HepG2 (cell line): ENCODE data around the gene MST1. TPM values are rescaled to one million over a fixed set of nuclear protein-coding genes. Genes with fewer than 3 reads are reported as not detected.
"Not testable (repeated sequence)": the region's sequence is repeated elsewhere in the genome, so short reads cannot be mapped to it uniquely, and the experiment has no call there.

Source experiments
- ATAC-seq: fragments of 200-7000 bp; cut with Tn5 transposase; 3 replicates; pipeline ENCODE4 v1.9.1; 2020; ENCODE audit warnings: mild to moderate bottlenecking, moderate library complexity
- BruUV-seq: library from RNA; stranded (reverse); fragments of 400-500 nt; replicated peaks from 2 replicates; lab custom pipeline; 2021; lab: Mats Ljungman, UMichigan
- CTCF ChIA-PET: fragments of 300-600 bp; formaldehyde crosslinking; extraction: SDS; loops from one replicate; lab custom pipeline; 2021; ENCODE audit warnings: low total read pairs, inconsistent platforms, low intra/inter-chr PET ratio; lab: Yijun Ruan, JAX
- POLR2A ChIA-PET: fragments of 350-600 bp; sonication (Branson Sonifier 250); formaldehyde crosslinking; loops from one replicate; lab custom pipeline; 2020; ENCODE audit warnings: antibody characterized with exemption, inconsistent platforms; lab: Yijun Ruan, JAX
- DNase-seq: peaks from one replicate; pipeline ENCODE4 v3.0.0-alpha.2; 2015; ENCODE audit warnings: low spot score
- FAIRE-seq: peaks from 3 replicates; lab custom pipeline; 2011; peaks lifted over from hg19 to GRCh38; lab: Jason Lieb, UNC
- H2AFZ ChIP-seq: one replicate; pipeline ENCODE4 v1.6.1; 2011; ENCODE audit warnings: low read length, inconsistent platforms
- H3K27ac ChIP-seq: fragments of 300-600 bp; 3 replicates; pipeline ENCODE4 v1.8.0; 2011; ENCODE audit warnings: mixed run types, mild to moderate bottlenecking, mixed read lengths, low read length, inconsistent platforms; ENCODE audit not compliant: insufficient read depth; ENCODE audit errors: extremely low read length
- H3K27me3 ChIP-seq, 2 experiments: fragments of 200-600 bp in 1 of 2; 2 replicates in 1 of 2; 3 replicates in 1 of 2; pipeline versions ENCODE4 v1.6.0 to v1.8.0; 2011; ENCODE audit warnings: low read length in 2 of 2, mild to moderate bottlenecking in 2 of 2, moderate library complexity in 2 of 2, inconsistent platforms in 1 of 2; ENCODE audit not compliant: insufficient read depth in 2 of 2, control insufficient read depth in 1 of 2
- H3K36me3 ChIP-seq, 2 experiments: fragments of 200-600 bp in 1 of 2; replicated peaks in 1 of 2; 2 replicates in 1 of 2; 3 replicates in 1 of 2; pipeline versions ENCODE4 v1.5.1 to v1.8.0; 2011; ENCODE audit warnings: low read length in 2 of 2, inconsistent platforms in 1 of 2; ENCODE audit not compliant: insufficient read depth in 2 of 2, control insufficient read depth in 1 of 2
- H3K4me1 ChIP-seq: 2 replicates; pipeline ENCODE4 v1.5.1; 2012; ENCODE audit warnings: low read length, inconsistent platforms; ENCODE audit not compliant: insufficient read depth
- H3K4me2 ChIP-seq: 2 replicates; pipeline ENCODE4 v1.6.0; 2011; ENCODE audit warnings: low read depth, low read length, inconsistent platforms
- H3K4me3 ChIP-seq, 3 experiments: fragments of 200-600 bp in 1 of 3; sonication (generic), shearing (Covaris generic) in 1 of 3; replicated peaks in 1 of 3; 2 replicates each; pipeline ENCODE4 v1.5.1; 2011 to 2016; ENCODE audit warnings: low read length in 3 of 3, inconsistent platforms in 2 of 3, low read depth in 2 of 3, mild to moderate bottlenecking in 2 of 3, control low read depth in 1 of 3, mixed read lengths in 1 of 3; ENCODE audit not compliant: insufficient read depth in 1 of 3
- H3K79me2 ChIP-seq: one replicate; pipeline ENCODE4 v1.6.1; 2011; ENCODE audit warnings: low read length, inconsistent platforms; ENCODE audit not compliant: insufficient read depth
- H3K9ac ChIP-seq: 2 replicates; pipeline ENCODE4 v1.6.0; 2011; ENCODE audit warnings: mild to moderate bottlenecking, low read depth, low read length, inconsistent platforms; ENCODE audit not compliant: insufficient read depth
- H3K9me3 ChIP-seq: 2 replicates; pipeline ENCODE4 v1.5.1; 2012; ENCODE audit warnings: mild to moderate bottlenecking, low read length
- H4K20me1 ChIP-seq: 2 replicates; pipeline ENCODE4 v1.6.0; 2011; ENCODE audit warnings: inconsistent platforms, mild to moderate bottlenecking, low read length, moderate library complexity; ENCODE audit not compliant: insufficient read depth
- EED ChIP-seq: sonication (generic); formaldehyde crosslinking; IDR thresholded peaks from 2 replicates; pipeline ENCODE4 v1.5.0; 2020; ENCODE audit warnings: mild to moderate bottlenecking, missing genetic modification reagents
- ELF1 ChIP-seq: sonication (generic); formaldehyde crosslinking; IDR thresholded peaks from 2 replicates; pipeline ENCODE4 v1.4.0; 2020; ENCODE audit warnings: missing genetic modification reagents
- FOXA3 ChIP-seq: IDR thresholded peaks from 2 replicates; pipeline ENCODE4 v1.6.1; 2016; ENCODE audit warnings: missing genetic modification reagents, missing compliant biosample characterization
- HNF4G ChIP-seq, 2 experiments: sonication (generic) in 1 of 2; formaldehyde crosslinking in 1 of 2; IDR thresholded peaks; 2 replicates each; pipeline versions ENCODE4 v1.4.0 to v1.6.1; 2011 to 2020; ENCODE audit warnings: borderline replicate concordance in 2 of 2, low read depth in 2 of 2, mild to moderate bottlenecking in 2 of 2, low read length in 1 of 2, missing genetic modification reagents in 1 of 2, moderate library complexity in 1 of 2
- MED1 ChIP-seq: sonication (generic); formaldehyde crosslinking; IDR thresholded peaks from 2 replicates; pipeline ENCODE4 v1.4.0; 2020; ENCODE audit warnings: missing genetic modification reagents
- MNT ChIP-seq: fragments of 450-650 bp; IDR thresholded peaks from 2 replicates; pipeline ENCODE4 v1.6.1; 2016
- SOX6 ChIP-seq, 2 experiments: fragments of 450-650 bp in 1 of 2; sonication (generic) in 1 of 2; formaldehyde crosslinking in 1 of 2; IDR thresholded peaks; 2 replicates each; pipeline versions ENCODE4 v1.4.0 to v1.6.1; 2017 to 2020; ENCODE audit warnings: antibody characterized with exemption in 1 of 2, mild to moderate bottlenecking in 1 of 2, missing genetic modification reagents in 1 of 2
- ZNF224 ChIP-seq: sonication (generic); formaldehyde crosslinking; IDR thresholded peaks from 2 replicates; pipeline ENCODE4 v1.5.0; 2020; ENCODE audit warnings: mild to moderate bottlenecking, missing genetic modification reagents
- ZNF558 ChIP-seq: sonication (generic); formaldehyde crosslinking; IDR thresholded peaks from 2 replicates; pipeline ENCODE4 v1.9.0; 2022; ENCODE audit warnings: mild to moderate bottlenecking, missing genetic modification reagents, borderline replicate concordance
- ZNF564 ChIP-seq: sonication (generic); formaldehyde crosslinking; IDR thresholded peaks from 2 replicates; pipeline ENCODE4 v1.8.1; 2023; ENCODE audit warnings: mild to moderate bottlenecking, missing genetic modification reagents
- ZNF747 ChIP-seq: sonication (generic); formaldehyde crosslinking; IDR thresholded peaks from 2 replicates; pipeline ENCODE4 v1.8.1; 2023; ENCODE audit warnings: missing genetic modification reagents, mild to moderate bottlenecking, borderline replicate concordance
- WGBS: methylation state at CpG from one replicate; pipeline ENCODE4 v1.1.6; 2017; ENCODE audit warnings: low lambda C conversion rate; 5-methylcytosine and 5-hydroxymethylcytosine counted together
- in situ Hi-C: cut with HindIII; loops from 2 replicates; pipeline ENCODE4 v1.10.0; 2017; ENCODE audit warnings: low pct_unique_long_range_greater_than_20kb; ENCODE audit not compliant: extremely low pct_ligation_motif_present
- intact Hi-C: fragments of 100-400 bp; cut with micrococcal nuclease; formaldehyde crosslinking; loops from one replicate; pipeline ENCODE4 v1.10.0; 2022; ENCODE audit not compliant: unreplicated experiment
- polyA plus RNA-seq, 8 experiments: library from polyadenylated mRNA; depleted of rRNA in 3 of 8; stranded (reverse) in 7 of 8; unstranded in 1 of 8; fragments of >200 nt; fragmentation: Illumina TruSeq in 4 of 8; extraction: Trizol in 4 of 8; gene quantifications; 2 replicates each; pipeline versions ENCODE4 v1.2.1 to v1.2.3, GENCODE V29; 2011 to 2016; ENCODE audit warnings: low read depth in 4 of 8, missing spikeins in 1 of 8, mixed read lengths in 1 of 8; ENCODE audit not compliant: insufficient read depth in 1 of 8
- total RNA-seq, 5 experiments: library from RNA; depleted of rRNA; stranded (reverse); fragments of >200 nt; fragmentation: Illumina TruSeq; extraction: Trizol; gene quantifications; 2 replicates each; pipeline ENCODE4 v1.2.3, GENCODE V29; 2016; ENCODE audit warnings: low read depth in 1 of 5

Gene MST1
- total and polyA plus RNA-seq, 2 of the 13 experiments (the other 11 are each of a cell fraction or from before 2014, with no cell fraction given), result 189 to 452 TPM

- TF ChIP-seq EED (CRISPR knock-in tag) (peak; percentile 8; the same call in 1 of the 2 replicates), ZNF747 (CRISPR knock-in tag) (peak; percentile 2; the same call in 1 of the 2 replicates), ZNF224 (0 out of 2 replicates have a peak, but pooled peaks have one; percentile 14)
- TF ChIP-seq, all 625 proteins: peak for 3; not testable (repeated sequence) for 622
- in situ Hi-C loops, result not testable (repeated sequence)
- POLR2A ChIA-PET, result interaction anchor here (1.9 to 2.3 kb wide), 3 partner anchors 17 to 240 kb away, joined by 4 to 18 read pairs (median 5); partner anchors contain the start of gene MON1A
Observed at GRCh38 chr3:49689908-49690624, 792 bp upstream of the MST1 start.

GRCh38 chr3:49688338-49689045 is 782 bp downstream of the MST1 start:
- H3K27me3 ChIP-seq; H3K36me3 ChIP-seq; H2AFZ ChIP-seq; BruUV-seq; in situ Hi-C loops; CTCF ChIA-PET; H3K9me3 ChIP-seq; intact Hi-C loops; TF ChIP-seq SOX6 (IDR thresholded peaks at IDR 0.05): not testable (repeated sequence)
- peak; percentile 89 for ATAC-seq
- Histone ChIP-seq H3K27ac (peak overlapping the region; percentile 96), H3K4me1 (peaks cover 52% of the 10 kb centered on the region), H3K9ac (peak overlapping the region; percentile 97), H3K4me2 (peak overlapping the region; percentile 96), H3K79me2 (peaks cover 38% of the 10 kb centered on the region), H3K4me3 (peak overlapping the region; percentile 75 to 96 (median 89)), H4K20me1 (peaks cover 12% of the 10 kb centered on the region; the same call in 1 of the 2 replicates)
- POLR2A ChIA-PET, result interaction anchor here (0.6 to 2.3 kb wide), 7 partner anchors 13 to 266 kb away, joined by 3 to 18 read pairs (median 5); partner anchors contain the start of genes AMT, DAG1 and MON1A
- FAIRE-seq, result peak; percentile 91
- WGBS, result 0% methylated on average over 3 of the region's 7 CpGs
- peak; percentile 88 for DNase-seq
- TF ChIP-seq SOX6 (CRISPR knock-in tag; IDR thresholded peaks at IDR 0.05), result 0 out of 2 replicates have a peak, but pooled peaks have one; percentile 15
- peak; percentile 54 for TF ChIP-seq FOXA3
- TF ChIP-seq ELF1, result peak; percentile 18
- peak; percentile 56; the same call in 1 of the 2 replicates for TF ChIP-seq MED1 (CRISPR knock-in tag)
- TF ChIP-seq ZNF558 (CRISPR knock-in tag), result peak; percentile 56; the same call in 1 of the 2 replicates
- TF ChIP-seq MNT, result 0 out of 2 replicates have a peak, but pooled peaks have one; percentile 3
- TF ChIP-seq HNF4G (IDR thresholded peaks at IDR 0.05; ENCODE audit: borderline replicate concordance, low read depth, low read length), result peak; percentile 50
- peak; percentile 44; the same call in 1 of the 2 replicates for TF ChIP-seq HNF4G (CRISPR knock-in tag; IDR thresholded peaks at IDR 0.05; ENCODE audit: borderline replicate concordance, low read depth)
- peak; percentile 49; the same call in 1 of the 2 replicates for TF ChIP-seq ZNF564 (CRISPR knock-in tag)

More at GRCh38 chr3:49689908-49690624, 792 bp upstream of the MST1 start:
- ATAC-seq, DNase-seq, BruUV-seq, H3K36me3 ChIP-seq, CTCF ChIA-PET, H4K20me1 ChIP-seq, intact Hi-C loops, FAIRE-seq, H2AFZ ChIP-seq, H3K27me3 ChIP-seq, H3K9me3 ChIP-seq: not testable (repeated sequence)
- H3K4me3 ChIP-seq, result peak overlapping the region; percentile 75 to 96 (median 89)
- peak overlapping the region; percentile 97 for H3K9ac ChIP-seq
- WGBS, result 7% methylated on average over 14 of the region's 16 CpGs
- peak overlapping the region; percentile 96 for H3K27ac ChIP-seq
- peaks cover 44% of the 10 kb centered on the region for H3K4me1 ChIP-seq
- peak overlapping the region; percentile 96 for H3K4me2 ChIP-seq
- H3K79me2 ChIP-seq, result peaks cover 44% of the 10 kb centered on the region
